HG03175 (cell line): ENCODE data around the gene ZNF581.

ENCODE experiments used
- ATAC-seq: cut with Tn5 transposase; IDR thresholded peaks from one replicate; pipeline ENCODE4 v1.9.1; 2021; ENCODE audit warnings: mild to moderate bottlenecking, moderate library complexity; ENCODE audit not compliant: unreplicated experiment

ZNF581 gene

GRCh38 chr19:55677572-55678028, 34.2 kb downstream of the ZNF581 start:
- ATAC-seq, result no peak

DNA sequence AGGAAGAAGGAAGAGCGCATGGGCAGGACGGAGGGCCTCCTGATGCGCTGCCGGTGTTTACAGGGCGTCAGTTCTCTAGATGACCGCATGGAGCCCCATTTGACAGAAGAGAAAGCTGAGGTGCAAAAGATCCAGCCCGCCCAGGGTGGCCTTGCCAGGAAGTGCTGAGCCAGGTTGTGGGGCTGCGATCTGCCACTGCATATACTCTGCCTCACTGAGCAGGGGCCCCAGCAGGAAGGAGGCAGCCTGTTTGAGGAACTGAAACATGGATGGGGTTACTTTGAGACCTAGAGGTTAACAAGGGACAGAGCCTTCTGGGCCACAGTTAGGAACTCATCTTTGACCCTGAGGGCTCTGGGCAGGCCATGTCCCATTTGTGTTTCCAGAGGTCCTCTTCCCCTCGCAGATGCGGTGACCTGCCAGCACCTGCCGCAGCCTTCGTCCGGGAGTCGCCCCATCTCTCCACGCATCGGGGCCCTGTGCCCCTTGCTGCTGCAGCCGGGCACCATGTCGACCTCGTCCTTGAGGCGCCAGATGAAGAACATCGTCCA, 34.7 kb downstream of the ZNF581 start:
- ATAC-seq, result peak; percentile 77

GRCh38 chr19:55679343-55680257, 36.2 kb downstream of the ZNF581 start:
- ATAC-seq, result no peak

- no peak for ATAC-seq
These were observed 37.1 kb downstream of the ZNF581 start for GRCh38 chr19:55680339-55681130.

GRCh38 chr19:55681131-55682092, 38.0 kb downstream of the ZNF581 start:
- ATAC-seq, result no peak

GRCh38 chr19:55683449-55684261, 40.2 kb downstream of the ZNF581 start:
- ATAC-seq, result no peak

DNA sequence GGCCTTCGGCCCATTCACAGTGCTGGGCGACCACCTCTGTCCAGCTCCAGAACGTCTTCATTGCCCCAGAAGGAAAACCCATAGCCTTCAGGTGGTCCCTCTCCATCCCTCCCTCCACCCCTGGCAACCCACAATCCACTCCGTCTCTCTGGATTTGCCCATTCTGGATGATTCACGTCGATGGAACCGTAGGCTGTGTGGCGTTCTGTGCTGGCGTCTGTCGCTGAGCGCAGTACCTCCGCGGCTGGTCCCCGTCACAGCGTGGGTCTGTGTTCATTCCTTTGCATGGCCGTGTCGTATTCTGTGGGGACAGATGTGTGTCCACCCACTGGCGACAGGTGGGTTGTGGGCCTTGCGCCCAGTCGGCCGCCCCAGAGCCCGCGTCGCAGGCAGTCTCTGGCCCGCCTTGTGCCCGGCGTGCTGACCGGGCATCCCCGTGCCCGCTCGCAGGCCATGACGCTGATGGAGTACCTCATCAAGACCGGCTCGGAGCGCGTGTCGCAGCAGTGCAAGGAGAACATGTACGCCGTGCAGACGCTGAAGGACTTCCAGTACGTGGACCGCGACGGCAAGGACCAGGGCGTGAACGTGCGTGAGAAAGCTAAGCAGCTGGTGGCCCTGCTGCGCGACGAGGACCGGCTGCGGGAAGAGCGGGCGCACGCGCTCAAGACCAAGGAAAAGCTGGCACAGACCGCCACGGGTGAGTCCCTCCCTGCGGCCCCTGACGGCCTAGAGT, 41.7 kb downstream of the ZNF581 start:
- no peak for ATAC-seq

DNA sequence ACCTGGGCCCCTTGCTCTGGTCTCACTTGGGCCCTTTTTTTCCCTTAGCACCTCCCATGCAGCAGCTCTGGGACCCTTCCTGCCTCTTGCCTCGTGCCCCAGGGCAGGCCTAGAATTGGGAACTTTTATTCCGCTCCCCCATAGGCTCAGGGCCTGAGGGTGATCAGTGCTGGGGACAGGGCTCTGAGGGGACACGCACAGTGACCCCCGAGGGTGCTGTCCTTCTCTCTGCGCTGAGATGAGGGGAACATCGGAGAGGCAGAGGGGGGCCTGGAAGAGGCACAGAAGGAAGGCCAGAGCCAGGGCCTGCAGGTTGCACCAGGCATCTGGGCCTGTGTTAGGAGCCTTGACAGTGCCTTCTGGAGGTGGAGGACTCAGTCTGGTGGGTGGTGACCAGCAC, 42.3 kb downstream of the ZNF581 start:
- no peak for ATAC-seq

GRCh38 chr19:55686311-55687050, 43.0 kb downstream of the ZNF581 start:
- ATAC-seq, result no peak

GRCh38 chr19:55687281-55688201, 44.1 kb downstream of the ZNF581 start:
- ATAC-seq, result no peak

- ATAC-seq, result no peak
These were observed 45.2 kb downstream of the ZNF581 start for GRCh38 chr19:55688422-55689218.

GRCh38 chr19:55689411-55690108, 46.1 kb downstream of the ZNF581 start:
- no peak for ATAC-seq

GRCh38 chr19:55690109-55690768, 46.8 kb downstream of the ZNF581 start:
- ATAC-seq, result no peak

GRCh38 chr19:55690769-55691545, 47.5 kb downstream of the ZNF581 start:
- ATAC-seq, result no peak
